Activated T-cell treated with anti-CD3 and anti-CD28 coated beads, Interleukin-2, amount 50 U/mL, for 24 hours (primary cell): ENCODE data around the gene SDR9C7.
"Not testable (repeated sequence)": the region's sequence is repeated elsewhere in the genome, so short reads cannot be mapped to it uniquely, and the experiment has no call there.

Experiments used
- DNase-seq: peaks from one replicate; pipeline ENCODE4 v3.0.0-alpha.2; 2020
- H3K27ac Mint-ChIP-seq: 2 replicates; pipeline ENCODE4 v1.8.0; 2020; ENCODE audit warnings: mild to moderate bottlenecking, mixed read lengths
- H3K27me3 Mint-ChIP-seq: 2 replicates; pipeline ENCODE4 v1.8.0; 2020; ENCODE audit warnings: mixed read lengths
- H3K36me3 Mint-ChIP-seq: 2 replicates; pipeline ENCODE4 v1.8.0; 2020; ENCODE audit warnings: low read depth, mixed read lengths
- H3K4me1 Mint-ChIP-seq: 2 replicates; pipeline ENCODE4 v1.8.0; 2020; ENCODE audit warnings: low read depth, mixed read lengths
- H3K4me3 Mint-ChIP-seq: 2 replicates; pipeline ENCODE4 v1.8.0; 2020; ENCODE audit warnings: mild to moderate bottlenecking, moderate library complexity, mixed read lengths
- H3K9me3 Mint-ChIP-seq: 2 replicates; pipeline ENCODE4 v1.8.0; 2020; ENCODE audit warnings: mixed read lengths

Gene SDR9C7

DNA sequence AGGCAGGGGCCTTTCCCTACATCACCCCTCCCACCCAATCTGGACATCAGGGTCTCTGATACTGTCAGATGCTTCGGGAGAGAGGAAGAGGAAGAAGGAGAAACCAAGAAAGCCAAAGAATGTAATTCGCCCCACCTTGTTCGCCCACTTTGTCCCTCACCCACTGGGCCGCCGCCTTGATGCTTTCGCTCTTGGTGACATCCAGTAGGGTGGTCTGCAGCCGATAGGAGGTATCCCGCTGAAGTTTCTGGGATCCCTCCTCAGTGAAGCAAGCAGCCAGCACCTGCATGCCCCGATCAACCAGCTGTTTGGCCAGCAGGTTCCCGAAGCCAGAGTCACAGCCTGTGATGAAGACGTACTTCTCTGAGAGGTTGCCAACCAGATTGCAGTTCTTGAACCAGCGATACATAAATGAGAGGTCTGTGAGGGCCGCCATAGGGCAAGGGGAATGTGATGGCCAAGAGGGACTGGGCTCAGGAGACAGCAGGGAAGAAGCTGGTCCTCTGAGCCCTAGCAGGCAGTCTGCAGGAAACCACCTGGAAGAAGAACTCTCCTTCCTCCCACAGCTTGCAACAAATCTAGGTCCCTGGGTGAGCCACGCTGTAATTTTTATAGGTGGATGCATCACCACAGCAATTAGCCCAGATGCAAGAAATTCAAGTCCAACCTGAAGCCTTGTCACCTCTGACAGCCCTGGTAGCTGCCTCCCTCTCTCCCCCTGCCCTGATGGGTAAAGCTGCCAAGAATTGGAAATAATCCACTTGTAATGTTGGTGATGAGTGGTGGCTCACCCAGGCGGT lies at the start of gene SDR9C7:
Gene SDR9C7 (minus strand): TSS at position 583 of the 800 bp plus-strand sequence. CDS start 147 bp downstream, at position 436.
- Mint-ChIP-seq H3K27me3 (peaks cover 7% of the 10 kb centered on the region), H3K9me3 (no peaks in the 10 kb centered on the region), H3K36me3 (no peaks in the 10 kb centered on the region), H3K27ac (no peak within 1 kb of the TSS), H3K4me1 (peaks cover 6% of the 10 kb centered on the region), H3K4me3 (no peak within 1 kb of the TSS)
- DNase-seq = no peak

DNA sequence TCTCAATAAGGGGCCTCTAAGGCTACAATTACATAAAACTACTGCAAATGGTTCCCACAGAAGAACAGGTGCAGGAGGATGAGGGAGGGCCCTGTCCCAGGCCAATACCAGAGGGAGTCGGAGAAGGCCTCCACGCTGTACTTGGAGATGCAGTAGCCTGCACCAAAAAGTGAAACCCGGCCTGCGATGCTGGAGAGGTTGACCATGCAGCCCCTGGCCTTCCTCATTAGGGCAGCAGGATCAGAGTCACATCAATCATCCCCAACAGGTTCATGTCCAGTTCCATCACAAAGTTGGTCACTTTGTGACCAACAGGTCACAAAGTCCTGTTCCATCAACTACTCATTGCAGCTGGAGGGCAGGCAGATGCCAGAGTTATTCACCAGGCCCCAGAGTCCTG lies 49.2 kb upstream of the SDR9C7 start:
- no peak for DNase-seq
- Mint-ChIP-seq H3K9me3 (no peaks in the 10 kb centered on the region), H3K4me3 (no peak overlapping the region), H3K27me3 (no peaks in the 10 kb centered on the region), H3K27ac (no peak overlapping the region), H3K4me1 (peaks cover 8% of the 10 kb centered on the region), H3K36me3 (no peaks in the 10 kb centered on the region)

DNA sequence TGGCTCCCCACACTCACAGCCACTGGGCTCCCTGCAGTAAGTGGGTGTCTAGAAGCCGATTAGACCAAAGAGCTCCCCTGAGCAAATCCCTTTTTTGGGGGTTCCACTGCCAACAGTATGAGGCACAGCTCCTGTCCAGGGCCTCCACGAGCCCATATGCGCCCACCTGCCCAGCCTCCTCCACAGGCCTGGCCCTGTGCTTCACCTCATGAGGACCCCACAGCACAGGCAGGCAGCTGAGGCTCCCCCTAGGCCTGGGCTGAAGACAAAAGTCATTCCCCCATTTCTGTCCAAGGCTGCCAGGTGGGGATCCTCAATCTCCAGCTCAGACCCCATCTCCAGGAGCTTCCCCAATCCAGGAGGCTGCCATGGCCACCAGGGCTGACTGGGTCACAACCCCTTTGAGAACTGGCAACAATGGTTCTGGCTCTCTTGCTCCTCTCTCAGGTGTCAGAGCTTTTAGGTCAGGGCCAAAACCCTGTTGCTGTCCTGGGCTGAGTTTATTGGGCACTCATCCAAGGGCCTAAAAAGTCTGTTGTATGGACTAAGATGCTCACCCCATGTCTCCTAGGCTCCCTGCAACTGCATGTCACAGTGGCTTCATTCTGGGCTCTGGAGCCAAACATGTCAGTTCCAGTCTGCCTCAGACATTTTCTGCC lies 48.5 kb upstream of the SDR9C7 start:
- H3K4me3 Mint-ChIP-seq, H3K27ac Mint-ChIP-seq, H3K4me1 Mint-ChIP-seq, H3K9me3 Mint-ChIP-seq, DNase-seq, H3K36me3 Mint-ChIP-seq, H3K27me3 Mint-ChIP-seq: not testable (repeated sequence)

DNA sequence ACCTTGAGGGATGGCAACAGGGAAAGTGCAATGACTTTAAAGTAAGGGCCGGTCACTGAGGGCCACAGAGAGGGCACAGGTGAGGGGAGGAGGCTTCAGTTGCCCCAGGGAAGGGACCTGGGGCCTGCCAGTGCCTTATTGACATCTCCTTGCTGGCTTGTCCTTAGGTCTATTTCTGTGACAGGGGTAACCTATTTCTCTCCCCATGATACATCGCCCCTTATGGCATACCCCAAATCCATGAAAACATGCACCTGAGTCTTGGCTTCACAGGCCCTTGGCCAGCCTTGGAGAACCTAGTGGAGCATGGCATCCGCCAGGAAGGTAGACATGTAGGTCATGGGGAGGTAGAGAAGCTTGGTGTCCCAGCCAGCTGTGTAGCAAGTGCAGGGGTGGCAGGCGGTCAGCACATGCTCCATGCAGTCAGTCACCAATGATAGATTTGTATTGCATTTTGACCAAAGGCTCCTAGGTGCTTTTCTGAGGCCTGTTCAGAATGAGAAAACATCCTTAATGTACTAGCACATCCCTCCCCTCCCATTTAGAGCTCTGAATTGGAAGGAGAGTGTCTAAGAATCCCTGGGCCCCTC lies 46.8 kb upstream of the SDR9C7 start:
- Mint-ChIP-seq H3K27me3 (no peaks in the 10 kb centered on the region), H3K9me3 (no peaks in the 10 kb centered on the region), H3K4me1 (peaks cover 2% of the 10 kb centered on the region), H3K27ac (no peak overlapping the region), H3K36me3 (no peaks in the 10 kb centered on the region), H3K4me3 (no peak overlapping the region)
- no peak for DNase-seq

DNA sequence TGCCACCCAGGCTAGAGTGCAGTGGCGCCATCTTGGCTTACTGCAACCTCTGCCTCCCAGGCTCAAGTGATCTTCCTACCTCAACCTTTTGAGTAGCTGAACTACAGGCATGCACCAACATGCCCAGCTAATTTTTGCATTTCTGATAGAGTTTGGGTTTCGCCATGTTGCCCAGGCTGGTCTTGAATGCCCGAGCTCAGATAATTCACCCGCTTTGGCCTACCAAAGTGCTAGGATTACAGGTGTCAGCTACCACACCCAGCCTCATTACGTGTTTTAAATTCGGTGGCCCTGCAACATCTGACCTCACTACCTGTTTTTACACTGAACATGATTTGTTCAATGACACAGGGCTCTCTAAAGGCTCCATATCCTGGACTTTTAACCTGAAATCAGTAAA lies 46.1 kb upstream of the SDR9C7 start:
- H3K27me3 Mint-ChIP-seq = no peaks in the 10 kb centered on the region
- H3K9me3 Mint-ChIP-seq = no peaks in the 10 kb centered on the region
- no peak overlapping the region for H3K4me3 Mint-ChIP-seq
- no peak for DNase-seq
- no peaks in the 10 kb centered on the region for H3K36me3 Mint-ChIP-seq
- H3K27ac Mint-ChIP-seq = no peak overlapping the region
- no peaks in the 10 kb centered on the region for H3K4me1 Mint-ChIP-seq

DNA sequence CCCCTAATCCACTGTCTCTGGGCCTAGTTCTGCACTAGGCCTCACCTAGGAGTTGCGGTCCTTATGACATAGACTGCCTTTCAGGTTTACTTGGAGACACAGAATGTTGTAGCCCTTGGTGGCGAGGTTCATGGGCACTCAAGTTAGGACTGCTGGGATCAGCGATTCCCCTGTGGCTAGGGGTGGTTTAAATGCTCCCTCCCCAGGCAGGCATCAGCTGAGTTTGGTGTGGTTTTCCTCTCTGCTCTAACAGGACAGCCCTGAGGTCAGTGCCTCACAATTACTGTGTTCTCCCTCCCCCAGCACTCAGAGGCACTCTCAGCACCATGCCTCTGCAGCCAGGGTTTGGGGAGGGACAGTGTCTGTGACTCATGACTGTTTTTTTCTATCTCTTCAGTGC lies 45.4 kb upstream of the SDR9C7 start:
- DNase-seq = no peak
- Mint-ChIP-seq H3K27me3 (no peaks in the 10 kb centered on the region), H3K4me3 (no peak overlapping the region), H3K36me3 (no peaks in the 10 kb centered on the region), H3K9me3 (no peaks in the 10 kb centered on the region), H3K27ac (no peak overlapping the region), H3K4me1 (no peaks in the 10 kb centered on the region)

DNA sequence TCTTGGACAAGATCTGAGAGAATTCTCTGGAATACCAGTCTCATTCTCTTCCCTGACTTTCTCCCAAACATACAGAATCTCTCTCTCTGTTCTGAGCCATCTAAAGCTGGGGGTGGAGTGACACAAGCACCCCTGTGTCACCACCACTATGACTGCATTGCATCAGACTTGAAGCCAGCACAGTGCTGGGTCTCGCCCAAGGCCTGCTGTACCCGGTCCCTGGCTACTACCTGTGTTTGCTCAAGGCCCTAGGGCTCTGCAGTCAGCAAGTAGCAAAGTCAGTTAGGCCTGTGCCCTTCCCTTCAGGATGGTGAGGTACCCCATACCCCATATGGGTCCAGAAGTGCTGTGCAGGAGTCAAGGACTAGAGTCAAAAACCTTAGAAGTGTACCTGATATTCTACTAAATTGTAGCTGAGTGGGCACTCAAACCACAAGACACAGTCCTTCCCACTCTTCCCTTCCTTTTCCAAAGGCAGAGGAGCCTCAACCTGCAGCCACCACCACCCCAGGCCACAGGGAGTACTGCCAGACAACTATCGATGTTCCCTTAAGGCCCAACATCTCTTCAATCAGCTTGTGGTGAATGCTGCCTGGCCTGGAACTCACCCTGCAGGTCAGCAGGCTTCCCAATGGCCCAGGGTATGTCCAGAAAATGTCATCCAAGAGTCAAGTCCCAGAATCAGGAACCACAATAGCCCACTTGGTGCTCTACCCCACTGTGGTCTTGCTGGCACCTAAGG lies 44.4 kb upstream of the SDR9C7 start:
- no peak for DNase-seq
- H3K27ac Mint-ChIP-seq = no peak overlapping the region
- H3K4me1 Mint-ChIP-seq = no peaks in the 10 kb centered on the region
- H3K4me3 Mint-ChIP-seq = no peak overlapping the region
- no peaks in the 10 kb centered on the region for H3K27me3 Mint-ChIP-seq
- no peaks in the 10 kb centered on the region for H3K9me3 Mint-ChIP-seq
- no peaks in the 10 kb centered on the region for H3K36me3 Mint-ChIP-seq

DNA sequence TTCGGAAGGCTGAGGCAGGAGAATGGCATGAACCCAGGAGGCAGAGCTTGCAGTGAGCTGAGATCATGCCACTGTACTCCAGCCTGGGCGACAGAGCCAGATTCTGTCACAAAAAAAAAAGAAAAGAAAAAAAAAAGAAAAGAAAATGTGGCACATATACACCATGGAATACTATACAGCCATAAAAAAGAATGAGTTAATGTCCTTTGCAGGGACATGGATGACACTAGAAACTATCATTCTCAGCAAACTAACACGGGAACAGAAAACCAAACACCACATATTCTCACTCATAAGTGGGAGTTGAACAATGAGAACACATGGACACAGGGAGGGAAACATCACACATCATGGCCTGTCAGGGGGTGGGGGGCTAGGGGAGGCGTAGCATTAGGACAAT lies 43.2 kb upstream of the SDR9C7 start:
- not testable (repeated sequence) for H3K36me3 Mint-ChIP-seq, H3K4me1 Mint-ChIP-seq, H3K27me3 Mint-ChIP-seq, H3K4me3 Mint-ChIP-seq, H3K27ac Mint-ChIP-seq, H3K9me3 Mint-ChIP-seq, DNase-seq

DNA sequence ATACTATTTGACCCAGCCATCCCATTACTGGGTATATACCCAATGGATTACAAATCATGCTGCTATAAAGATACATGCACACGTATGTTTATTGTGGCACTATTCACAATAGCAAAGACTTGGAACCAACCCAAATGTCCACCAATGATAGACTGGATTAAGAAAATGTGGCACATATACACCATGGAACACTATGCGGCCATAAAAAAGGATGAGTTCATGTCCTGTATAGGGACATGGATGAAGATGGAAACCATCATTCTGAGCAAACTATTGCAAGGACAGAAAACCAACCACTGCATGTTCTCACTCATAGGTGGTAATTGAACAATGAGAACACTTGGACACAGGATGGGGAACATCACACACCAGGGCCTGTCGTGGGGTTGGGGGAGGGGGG lies 40.0 kb upstream of the SDR9C7 start:
- not testable (repeated sequence) for H3K4me3 Mint-ChIP-seq, H3K36me3 Mint-ChIP-seq, H3K4me1 Mint-ChIP-seq, DNase-seq, H3K27me3 Mint-ChIP-seq, H3K27ac Mint-ChIP-seq, H3K9me3 Mint-ChIP-seq

DNA sequence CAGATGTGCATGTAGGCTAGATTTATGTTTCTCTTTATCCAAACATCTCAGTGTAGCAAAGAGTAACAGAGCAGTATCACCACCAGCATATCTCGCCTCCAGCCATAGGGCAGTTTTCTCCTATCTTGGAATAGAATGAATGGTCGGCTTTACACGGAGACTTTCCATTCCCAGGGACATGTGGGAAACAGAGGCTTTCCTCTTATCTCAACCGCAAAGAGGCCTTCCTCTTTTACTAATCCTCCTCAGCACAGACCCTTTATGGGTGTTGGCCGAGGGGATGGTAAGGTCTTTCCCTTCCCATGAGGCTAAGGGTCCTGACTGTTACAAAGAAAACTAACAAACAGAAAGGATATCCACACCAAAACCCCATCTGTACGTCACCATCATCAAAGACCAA lies 34.7 kb upstream of the SDR9C7 start:
- H3K4me1 Mint-ChIP-seq, H3K27me3 Mint-ChIP-seq, H3K9me3 Mint-ChIP-seq, DNase-seq, H3K27ac Mint-ChIP-seq, H3K36me3 Mint-ChIP-seq, H3K4me3 Mint-ChIP-seq: not testable (repeated sequence)

DNA sequence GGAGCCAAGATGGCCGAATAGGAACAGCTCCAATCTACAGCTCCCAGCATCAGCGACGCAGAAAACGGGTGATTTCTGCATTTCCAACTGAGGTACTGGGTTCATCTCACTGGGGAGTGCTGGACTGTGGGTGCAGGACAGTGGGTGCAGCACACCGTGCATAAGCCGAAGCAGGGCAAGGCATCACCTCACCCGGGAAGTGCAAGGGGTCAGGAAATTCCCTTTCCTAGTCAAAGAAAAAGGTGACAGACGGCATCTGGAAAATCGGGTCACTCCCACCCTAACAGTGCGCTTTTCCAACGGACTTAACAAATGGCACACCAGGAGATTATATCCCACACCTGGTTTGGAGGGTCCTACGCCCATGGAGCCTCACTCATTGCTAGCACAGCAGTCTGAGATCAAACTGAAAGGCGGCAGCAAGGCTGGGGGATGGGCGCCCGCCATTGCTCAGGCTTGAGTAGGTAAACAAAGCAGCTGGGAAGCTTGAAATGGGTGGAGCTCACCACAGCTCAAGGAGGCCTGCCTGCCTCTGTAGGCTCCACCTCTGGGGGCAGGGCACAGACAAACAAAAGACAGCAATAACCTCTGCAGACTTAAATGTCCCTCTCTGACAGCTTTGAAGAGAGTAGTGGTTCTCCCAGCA lies 31.9 kb upstream of the SDR9C7 start:
- not testable (repeated sequence) for DNase-seq, H3K36me3 Mint-ChIP-seq, H3K27me3 Mint-ChIP-seq, H3K4me3 Mint-ChIP-seq, H3K4me1 Mint-ChIP-seq, H3K9me3 Mint-ChIP-seq, H3K27ac Mint-ChIP-seq

DNA sequence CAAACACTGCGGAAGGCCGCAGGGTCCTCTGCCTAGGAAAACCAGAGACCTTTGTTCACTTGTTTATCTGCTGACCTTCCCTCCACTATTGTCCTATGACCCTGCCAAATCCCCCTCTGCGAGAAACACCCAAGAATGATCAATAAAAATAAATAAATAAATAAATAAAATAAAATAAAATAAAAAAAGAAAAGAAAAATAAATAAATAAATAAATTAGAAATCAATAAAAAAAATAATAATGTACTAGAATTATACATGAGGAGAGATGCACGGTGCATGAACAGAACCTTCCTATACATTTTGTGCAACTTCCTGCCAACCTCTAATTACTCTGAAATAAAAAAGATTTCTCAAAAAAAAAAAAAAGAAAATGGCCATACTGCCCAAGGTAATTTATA lies 30.9 kb upstream of the SDR9C7 start:
- H3K9me3 Mint-ChIP-seq, H3K27me3 Mint-ChIP-seq, H3K27ac Mint-ChIP-seq, H3K36me3 Mint-ChIP-seq, DNase-seq, H3K4me3 Mint-ChIP-seq, H3K4me1 Mint-ChIP-seq: not testable (repeated sequence)

DNA sequence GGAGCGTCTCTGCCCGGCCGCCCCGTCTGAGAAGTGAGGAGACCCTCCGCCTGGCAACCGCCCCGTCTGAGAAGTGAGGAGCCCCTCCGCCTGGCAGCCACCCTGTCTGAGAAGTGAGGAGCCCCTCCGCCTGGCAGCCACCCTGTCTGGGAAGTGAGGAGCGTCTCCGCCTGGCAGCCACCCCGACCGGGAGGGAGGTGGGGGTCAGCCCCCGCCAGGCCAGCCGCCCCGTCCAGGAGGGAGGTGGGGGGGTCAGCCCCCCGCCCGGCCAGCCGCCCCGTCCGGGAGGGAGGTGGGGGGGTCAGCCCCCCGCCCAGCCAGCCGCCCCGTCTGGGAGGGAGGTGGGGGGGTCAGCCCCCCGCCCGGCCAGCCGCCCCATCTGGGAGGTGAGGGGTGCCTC lies 29.3 kb upstream of the SDR9C7 start:
- not testable (repeated sequence) for H3K36me3 Mint-ChIP-seq, H3K4me3 Mint-ChIP-seq, H3K4me1 Mint-ChIP-seq, DNase-seq, H3K27ac Mint-ChIP-seq, H3K9me3 Mint-ChIP-seq, H3K27me3 Mint-ChIP-seq

DNA sequence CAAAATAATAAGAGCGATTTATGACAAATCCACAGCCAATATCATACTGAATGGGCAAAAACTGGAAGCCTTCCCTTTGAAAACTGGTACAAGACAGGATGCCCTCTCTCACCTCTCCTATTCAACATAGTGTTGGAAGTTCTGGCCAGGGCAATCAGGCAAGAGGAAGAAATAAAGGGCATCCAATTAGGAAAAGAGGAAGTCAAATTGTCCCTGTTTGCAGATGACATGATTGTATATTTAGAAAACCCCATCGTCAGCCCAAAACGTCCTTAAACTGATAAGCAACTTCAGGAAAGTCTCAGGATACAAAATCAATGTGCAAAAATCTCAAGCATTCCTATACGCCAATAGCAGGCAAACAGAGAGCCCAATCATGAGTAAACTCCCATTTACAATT lies 28.0 kb upstream of the SDR9C7 start:
- not testable (repeated sequence) for H3K27me3 Mint-ChIP-seq, H3K4me1 Mint-ChIP-seq, H3K27ac Mint-ChIP-seq, H3K36me3 Mint-ChIP-seq, H3K9me3 Mint-ChIP-seq, H3K4me3 Mint-ChIP-seq, DNase-seq
